K562 (cell line): ENCODE data around the gene AGPAT3. TPM values are rescaled to one million over a fixed set of nuclear protein-coding genes. Genes with fewer than 3 reads are reported as not detected.

Experiments
- ATAC-seq: fragments of 200-7000 bp; cut with Tn5 transposase; 3 replicates; pipeline ENCODE4 v1.9.1; 2020; ENCODE audit warnings: moderate library complexity
- BruUV-seq: library from RNA; stranded (reverse); fragments of 400-500 nt; replicated peaks from 2 replicates; lab custom pipeline; 2021; lab: Mats Ljungman, UMichigan
- CTCF ChIA-PET: fragments of 300-600 bp; formaldehyde crosslinking; extraction: SDS; loops from one replicate; lab custom pipeline; 2021; ENCODE audit warnings: low intra/inter-chr PET ratio; lab: Yijun Ruan, JAX
- POLR2A ChIA-PET: fragments of 300-600, 350-650 bp; sonication (Branson Sonifier 250); formaldehyde crosslinking; extraction: SDS; loops from one replicate; lab custom pipeline; 2021; ENCODE audit warnings: antibody characterized with exemption, inconsistent platforms; lab: Yijun Ruan, JAX
- DNase-seq, 4 experiments: peaks; one replicate each; pipeline versions ENCODE4 v3.0.0 to v3.0.0-alpha.2; 2011 to 2018; ENCODE audit warnings: low spot score in 3 of 4, mixed read lengths in 3 of 4; ENCODE audit errors: extremely low read depth in 1 of 4
- FAIRE-seq: peaks from 2 replicates; lab custom pipeline; 2011; peaks lifted over from hg19 to GRCh38; lab: Jason Lieb, UNC
- H2AFZ ChIP-seq: 2 replicates; pipeline ENCODE4 v1.6.0; 2011; ENCODE audit warnings: low read depth, low read length, control low read depth, inconsistent platforms
- H3K27ac ChIP-seq: fragments of 200-600 bp; 3 replicates; pipeline ENCODE4 v1.8.0; 2011; ENCODE audit warnings: low read depth, mild to moderate bottlenecking, control low read depth, inconsistent platforms, low read length, moderate library complexity, mixed read lengths; ENCODE audit errors: extremely low read depth
- H3K27me3 ChIP-seq, 2 experiments: fragments of 300-600 bp in 1 of 2; 2 replicates in 1 of 2; 3 replicates in 1 of 2; pipeline versions ENCODE4 v1.6.0 to v1.8.0; 2011; ENCODE audit warnings: inconsistent platforms in 2 of 2, low read length in 2 of 2, mild to moderate bottlenecking in 1 of 2, mixed read lengths in 1 of 2, moderate library complexity in 1 of 2; ENCODE audit not compliant: control insufficient read depth in 2 of 2, insufficient read depth in 2 of 2
- H3K36me3 ChIP-seq: fragments of 300-600 bp; 3 replicates; pipeline ENCODE4 v1.8.0; 2011; ENCODE audit warnings: mild to moderate bottlenecking, low read length, inconsistent platforms; ENCODE audit not compliant: control insufficient read depth, insufficient read depth
- H3K4me1 ChIP-seq, 2 experiments: fragments of 200-600 bp in 1 of 2; replicated peaks in 1 of 2; 2 replicates in 1 of 2; 3 replicates in 1 of 2; pipeline versions ENCODE4 v1.5.1 to v1.8.0; 2011; ENCODE audit warnings: inconsistent platforms in 2 of 2, low read length in 2 of 2, mild to moderate bottlenecking in 1 of 2, mixed read lengths in 1 of 2, moderate library complexity in 1 of 2; ENCODE audit not compliant: control insufficient read depth in 2 of 2, insufficient read depth in 2 of 2
- H3K4me2 ChIP-seq: 2 replicates; pipeline ENCODE4 v1.6.1; 2011; ENCODE audit warnings: low read length, control low read depth, inconsistent platforms, mixed read lengths; ENCODE audit not compliant: insufficient read depth
- H3K4me3 ChIP-seq: fragments of 200-600 bp; sonication (generic), shearing (Covaris generic); 2 replicates; pipeline ENCODE4 v1.5.1; 2016; ENCODE audit warnings: control low read depth, inconsistent platforms
- H3K79me2 ChIP-seq: fragments of 200-600 bp; 3 replicates; pipeline ENCODE4 v1.8.0; 2011; ENCODE audit warnings: low read length, inconsistent platforms; ENCODE audit not compliant: control insufficient read depth, insufficient read depth
- H3K9ac ChIP-seq, 2 experiments: 2 replicates each; pipeline versions ENCODE4 v1.6.0 to v1.6.1; 2011; ENCODE audit warnings: low read depth in 2 of 2, low read length in 2 of 2, control low read depth in 1 of 2, inconsistent platforms in 1 of 2, mild to moderate bottlenecking in 1 of 2, mixed read lengths in 1 of 2; ENCODE audit not compliant: insufficient read depth in 1 of 2
- H3K9me1 ChIP-seq: one replicate; pipeline ENCODE4 v1.6.0; 2011; ENCODE audit warnings: inconsistent platforms, mild to moderate bottlenecking, low read length, moderate library complexity; ENCODE audit not compliant: control insufficient read depth, insufficient read depth
- H3K9me3 ChIP-seq: replicated peaks from 2 replicates; pipeline ENCODE4 v1.5.1; 2011; ENCODE audit warnings: low read depth, low read length, inconsistent platforms; ENCODE audit not compliant: control insufficient read depth, insufficient read depth
- H4K20me1 ChIP-seq: replicated peaks from 2 replicates; pipeline ENCODE4 v1.6.1; 2011; ENCODE audit warnings: low read length, inconsistent platforms, mixed read lengths; ENCODE audit not compliant: control insufficient read depth, insufficient read depth
- ARID1B ChIP-seq: fragments of 450-650 bp; IDR thresholded peaks from 2 replicates; pipeline ENCODE4 v1.6.1; 2016; ENCODE audit warnings: antibody characterized with exemption, mild to moderate bottlenecking, inconsistent platforms
- CCNT2 ChIP-seq: IDR thresholded peaks from 2 replicates; pipeline ENCODE4 v1.6.1; 2011; ENCODE audit warnings: borderline replicate concordance, low read depth, mild to moderate bottlenecking, moderate library complexity, mixed read lengths, low read length; ENCODE audit not compliant: insufficient read length; ENCODE audit errors: extremely low read depth
- CHCHD3 ChIP-seq: fragments of 250-450 bp; sonication (Bioruptor Pico); IDR thresholded peaks from 2 replicates; pipeline ENCODE4 v2.1.2; 2022; ENCODE audit warnings: mild to moderate bottlenecking
- ETS2 ChIP-seq: IDR thresholded peaks from 2 replicates; pipeline ENCODE4 v1.6.1; 2016; ENCODE audit warnings: borderline replicate concordance, missing genetic modification characterization, mild to moderate bottlenecking, moderate library complexity, missing compliant biosample characterization; ENCODE audit not compliant: poor library complexity, severe bottlenecking
- GATAD2A ChIP-seq: fragments of 450-650 bp; IDR thresholded peaks from 2 replicates; pipeline ENCODE4 v1.6.1; 2017
- HIVEP1 ChIP-seq: fragments of 250-450 bp; sonication (Bioruptor Pico); IDR thresholded peaks from 2 replicates; pipeline ENCODE4 v1.4.0; 2020; ENCODE audit warnings: mild to moderate bottlenecking
- HOXB6 ChIP-seq: fragments of 250-450 bp; sonication (Bioruptor Pico); IDR thresholded peaks from 2 replicates; pipeline ENCODE4 v1.5.1; 2022; ENCODE audit warnings: mild to moderate bottlenecking, borderline replicate concordance
- NFATC3 ChIP-seq: fragments of 450-650 bp; IDR thresholded peaks from 2 replicates; pipeline ENCODE4 v1.6.1; 2017; ENCODE audit warnings: mild to moderate bottlenecking
- RBFOX2 ChIP-seq: fragments of 200-400 bp; formaldehyde crosslinking; IDR thresholded peaks from 2 replicates; pipeline ENCODE4 v1.6.1; 2017; ENCODE audit warnings: low read depth, mild to moderate bottlenecking, low read length, moderate library complexity
- SFPQ ChIP-seq: fragments of 200-400 bp; formaldehyde crosslinking; IDR thresholded peaks from 2 replicates; pipeline ENCODE4 v1.6.1; 2017; ENCODE audit warnings: mild to moderate bottlenecking, low read depth, low read length, moderate library complexity
- TARDBP ChIP-seq: fragments of 450-650 bp; IDR thresholded peaks from 2 replicates; pipeline ENCODE4 v1.6.1; 2016
- TFAP4 ChIP-seq: sonication (generic); formaldehyde crosslinking; IDR thresholded peaks from 2 replicates; pipeline ENCODE4 v1.8.0; 2022; ENCODE audit warnings: missing genetic modification reagents, mild to moderate bottlenecking, moderate library complexity, borderline replicate concordance
- THRB ChIP-seq: fragments of 450-650 bp; formaldehyde crosslinking; conservative IDR thresholded peaks from 2 replicates; pipeline ENCODE4 v1.4.0; 2022; ENCODE audit warnings: mild to moderate bottlenecking, missing genetic modification characterization
- UBTF ChIP-seq, 2 experiments: IDR thresholded peaks; 2 replicates each; pipeline ENCODE4 v1.6.1; 2012; ENCODE audit warnings: improper control_type of control experiment in 2 of 2, low read depth in 2 of 2, low read length in 2 of 2, borderline replicate concordance in 1 of 2
- ZNF436 ChIP-seq: fragments of 250-450, 450-650 bp; sonication (Bioruptor Pico); formaldehyde crosslinking; IDR thresholded peaks from 2 replicates; pipeline ENCODE4 v1.7.0; 2020; ENCODE audit warnings: mild to moderate bottlenecking
- WGBS: fragments of 100-300 bp; shearing (Covaris generic); methylation state at CpG from one replicate; pipeline ENCODE4 v1.1.6; 2016; ENCODE audit warnings: low coverage, mixed read lengths; ENCODE audit not compliant: insufficient coverage; ENCODE audit errors: missing lambda C conversion rate; 5-methylcytosine and 5-hydroxymethylcytosine counted together
- in situ Hi-C: fragments of 300-500 bp; cut with MboI; formaldehyde crosslinking; loops from 4 replicates; pipeline ENCODE4 v1.15.0; 2018; ENCODE audit warnings: inconsistent platforms, mixed read lengths
- intact Hi-C: fragments of 100-400 bp; cut with micrococcal nuclease; formaldehyde crosslinking; loops from 2 replicates; pipeline ENCODE4 v1.14.2; 2022
- polyA plus RNA-seq, 8 experiments: library from polyadenylated mRNA; depleted of rRNA in 4 of 8; stranded (reverse) in 5 of 8; unstranded in 3 of 8; fragments of >200 nt; fragmentation: Nextera tagmentation in 2 of 8; fragmentation: Illumina TruSeq in 1 of 8; extraction: Ambion mirVana in 2 of 8; extraction: Trizol in 1 of 8; gene quantifications; 2 replicates each; pipeline versions ENCODE4 v1.2.1 to v1.2.3, GENCODE V29; 2011 to 2014; ENCODE audit warnings: inconsistent platforms in 1 of 8, missing spikeins in 1 of 8
- total RNA-seq, 7 experiments: library from RNA; depleted of rRNA in 6 of 7; stranded (reverse); fragments of >200 nt in 6 of 7; fragmentation: Illumina TruSeq in 2 of 7; extraction: Trizol in 2 of 7; gene quantifications; 2 replicates each; pipeline versions ENCODE4 v1.2.1 to v1.2.3, GENCODE V29; 2011 to 2021; ENCODE audit warnings: low replicate concordance in 1 of 7

The AGPAT3 gene
- total and polyA plus RNA-seq, 9 of the 15 experiments (the other 6 are each of a cell fraction or from before 2014, with no cell fraction given), result 1.5 to 88.4 (median 35.7) TPM

GRCh38 chr21:43829575-43830119 is 35.4 kb upstream of the AGPAT3 start:
- ChIA-PET POLR2A (interaction anchor here (0.9 kb wide), 1 partner anchor 11 kb away, joined by 4 read pairs; no protein-coding TSS in a partner anchor), CTCF (interaction anchor here (1.2 to 1.3 kb wide), 2 partner anchors 109 to 110 kb away, joined by 3 to 5 read pairs; no protein-coding TSS in a partner anchor)
- Histone ChIP-seq H2AFZ (peak overlapping the region; percentile 96), H3K4me1 (peaks cover 10 to 56% of the 10 kb centered on the region in 2 experiments), H4K20me1 (peaks cover 4% of the 10 kb centered on the region; the same call in 1 of the 2 replicates), H3K4me2 (peak overlapping the region; percentile 68), H3K36me3 (no peaks in the 10 kb centered on the region), H3K27me3 (no peaks in the 10 kb centered on the region), H3K9me3 (no peaks in the 10 kb centered on the region), H3K9me1 (no peaks in the 10 kb centered on the region), H3K79me2 (no peaks in the 10 kb centered on the region), H3K27ac (0 out of 3 replicates have a peak overlapping the region, but pooled peaks have one; percentile 19), H3K4me3 (no peak overlapping the region), H3K9ac (peak overlapping the region; percentile 53 to 83; a peak in 3 of 4 replicates)
- no TSS peak for BruUV-seq
- peak; percentile 87 for ATAC-seq
- DNase-seq, result peak in 1 of 4 experiments; percentile 70
- FAIRE-seq, result peak; percentile 88
- in situ Hi-C loops (no loop called here), intact Hi-C loops (loop anchor here (2.0 kb wide), 1 partner anchor 25 kb away; no protein-coding TSS in a partner anchor)
- WGBS, result 16% methylated on average over 22 of the region's 22 CpGs
- no peak for TF ChIP-seq ZNF436 (CRISPR knock-in tag)
- no peak for TF ChIP-seq UBTF (IDR thresholded peaks at IDR 0.05; ENCODE audit: borderline replicate concordance in 1 of 2, low read depth in 2 of 2, low read length in 2 of 2)
- no peak for TF ChIP-seq CHCHD3 (CRISPR knock-in tag)
- no peak for TF ChIP-seq THRB (CRISPR knock-in tag)
- no peak for TF ChIP-seq CCNT2
- TF ChIP-seq SFPQ, result no peak
- TF ChIP-seq GATAD2A, result no peak
- no peak for TF ChIP-seq HIVEP1 (CRISPR knock-in tag)
- no peak for TF ChIP-seq HOXB6 (CRISPR knock-in tag)
- TF ChIP-seq ETS2 (tag), result no peak
- 0 out of 2 replicates have a peak, but pooled peaks have one; percentile 4 for TF ChIP-seq ARID1B
- TF ChIP-seq TARDBP, result 0 out of 2 replicates have a peak, but pooled peaks have one; percentile 27
- TF ChIP-seq RBFOX2, result peak; percentile 46
- no peak for TF ChIP-seq NFATC3
- peak; percentile 88 for TF ChIP-seq TFAP4 (CRISPR knock-in tag)
